HG03108 (cell line): ENCODE measurements around the gene TTLL10.

Source experiments
- ATAC-seq: cut with Tn5 transposase; IDR thresholded peaks from one replicate; pipeline ENCODE4 v1.9.1; 2021; ENCODE audit warnings: moderate library complexity; ENCODE audit not compliant: unreplicated experiment

Gene TTLL10

GRCh38 chr1:1203561-1204424 is 30.1 kb downstream of the TTLL10 start:
- ATAC-seq = no peak

GRCh38 chr1:1204425-1204920 is 30.8 kb downstream of the TTLL10 start:
- ATAC-seq = no peak

GRCh38 chr1:1204998-1205768 is 31.5 kb downstream of the TTLL10 start:
- no peak for ATAC-seq

- ATAC-seq = no peak
Observed at GRCh38 chr1:1205769-1206375, 32.2 kb downstream of the TTLL10 start.

- no peak for ATAC-seq
Observed at GRCh38 chr1:1206376-1206965, 32.8 kb downstream of the TTLL10 start, which contains the start of gene TNFRSF18. TSS of gene TNFRSF18 (minus strand) at chr1:1206592. CDS start at chr1:1206571, 21 bp downstream.

GRCh38 chr1:1206966-1207531 is 33.4 kb downstream of the TTLL10 start:
- ATAC-seq = no peak

- no peak for ATAC-seq
Observed at GRCh38 chr1:1207571-1207892, 33.9 kb downstream of the TTLL10 start.

GRCh38 chr1:1208713-1209433 is 35.2 kb downstream of the TTLL10 start:
- no peak for ATAC-seq

GRCh38 chr1:1210726-1211540 is 37.3 kb downstream of the TTLL10 start:
- ATAC-seq = no peak

GRCh38 chr1:1211541-1212441 is 38.1 kb downstream of the TTLL10 start:
- no peak for ATAC-seq

GRCh38 chr1:1212780-1213344 is 39.2 kb downstream of the TTLL10 start:
- ATAC-seq = no peak

GRCh38 chr1:1213345-1214265 is 39.9 kb downstream of the TTLL10 start, which contains the start of gene TNFRSF4:
TSS of gene TNFRSF4 (minus strand) at chr1:1214153. CDS start at chr1:1214127, 26 bp downstream.
- no peak for ATAC-seq

- no peak for ATAC-seq
Observed at GRCh38 chr1:1215080-1215676, 41.5 kb downstream of the TTLL10 start.

GRCh38 chr1:1215881-1216605 is 42.4 kb downstream of the TTLL10 start:
- ATAC-seq = no peak

GRCh38 chr1:1216770-1217620 is 43.3 kb downstream of the TTLL10 start:
- ATAC-seq = no peak
